Measurements from ENCODE around the gene CSAG1.
"Not testable (repeated sequence)": the region's sequence is repeated elsewhere in the genome, so short reads cannot be mapped to it uniquely, and the experiment has no call there.

GRCh38 chrX:152697952-152698931 lies 35.3 kb downstream of the CSAG1 start, which contains the start of gene MAGEA3:
- TF ChIP-seq, protein P1, sequence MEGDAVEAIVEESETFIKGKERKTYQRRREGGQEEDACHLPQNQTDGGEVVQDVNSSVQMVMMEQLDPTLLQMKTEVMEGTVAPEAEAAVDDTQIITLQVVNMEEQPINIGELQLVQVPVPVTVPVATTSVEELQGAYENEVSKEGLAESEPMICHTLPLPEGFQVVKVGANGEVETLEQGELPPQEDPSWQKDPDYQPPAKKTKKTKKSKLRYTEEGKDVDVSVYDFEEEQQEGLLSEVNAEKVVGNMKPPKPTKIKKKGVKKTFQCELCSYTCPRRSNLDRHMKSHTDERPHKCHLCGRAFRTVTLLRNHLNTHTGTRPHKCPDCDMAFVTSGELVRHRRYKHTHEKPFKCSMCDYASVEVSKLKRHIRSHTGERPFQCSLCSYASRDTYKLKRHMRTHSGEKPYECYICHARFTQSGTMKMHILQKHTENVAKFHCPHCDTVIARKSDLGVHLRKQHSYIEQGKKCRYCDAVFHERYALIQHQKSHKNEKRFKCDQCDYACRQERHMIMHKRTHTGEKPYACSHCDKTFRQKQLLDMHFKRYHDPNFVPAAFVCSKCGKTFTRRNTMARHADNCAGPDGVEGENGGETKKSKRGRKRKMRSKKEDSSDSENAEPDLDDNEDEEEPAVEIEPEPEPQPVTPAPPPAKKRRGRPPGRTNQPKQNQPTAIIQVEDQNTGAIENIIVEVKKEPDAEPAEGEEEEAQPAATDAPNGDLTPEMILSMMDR (IDR thresholded peaks at IDR 0.05) = not testable (repeated sequence)
- not testable (repeated sequence) for TF ChIP-seq POLR2A (IDR thresholded peaks at IDR 0.05)

Measured in heart left ventricle (tissue), 13 donors.